K562 (cell line): ENCODE measurements around the gene GALNT13. TPM values are rescaled to one million over a fixed set of nuclear protein-coding genes. Genes with fewer than 3 reads are reported as not detected.

Source experiments
- ATAC-seq: fragments of 200-7000 bp; cut with Tn5 transposase; 3 replicates; pipeline ENCODE4 v1.9.1; 2020; ENCODE audit warnings: moderate library complexity
- BruUV-seq: library from RNA; stranded (reverse); fragments of 400-500 nt; replicated peaks from 2 replicates; lab custom pipeline; 2021; lab: Mats Ljungman, UMichigan
- CTCF ChIA-PET: fragments of 300-600 bp; formaldehyde crosslinking; extraction: SDS; loops from one replicate; lab custom pipeline; 2021; ENCODE audit warnings: low intra/inter-chr PET ratio; lab: Yijun Ruan, JAX
- POLR2A ChIA-PET: fragments of 300-600, 350-650 bp; sonication (Branson Sonifier 250); formaldehyde crosslinking; extraction: SDS; loops from one replicate; lab custom pipeline; 2021; ENCODE audit warnings: antibody characterized with exemption, inconsistent platforms; lab: Yijun Ruan, JAX
- DNase-seq, 4 experiments: peaks; one replicate each; pipeline versions ENCODE4 v3.0.0 to v3.0.0-alpha.2; 2011 to 2018; ENCODE audit warnings: low spot score in 3 of 4, mixed read lengths in 3 of 4; ENCODE audit errors: extremely low read depth in 1 of 4
- FAIRE-seq: peaks from 2 replicates; lab custom pipeline; 2011; peaks lifted over from hg19 to GRCh38; lab: Jason Lieb, UNC
- H2AFZ ChIP-seq: 2 replicates; pipeline ENCODE4 v1.6.0; 2011; ENCODE audit warnings: low read depth, low read length, control low read depth, inconsistent platforms
- H3K27ac ChIP-seq: fragments of 200-600 bp; 3 replicates; pipeline ENCODE4 v1.8.0; 2011; ENCODE audit warnings: low read depth, mild to moderate bottlenecking, control low read depth, inconsistent platforms, low read length, moderate library complexity, mixed read lengths; ENCODE audit errors: extremely low read depth
- H3K27me3 ChIP-seq, 2 experiments: fragments of 300-600 bp in 1 of 2; 2 replicates in 1 of 2; 3 replicates in 1 of 2; pipeline versions ENCODE4 v1.6.0 to v1.8.0; 2011; ENCODE audit warnings: inconsistent platforms in 2 of 2, low read length in 2 of 2, mild to moderate bottlenecking in 1 of 2, mixed read lengths in 1 of 2, moderate library complexity in 1 of 2; ENCODE audit not compliant: control insufficient read depth in 2 of 2, insufficient read depth in 2 of 2
- H3K36me3 ChIP-seq: fragments of 300-600 bp; 3 replicates; pipeline ENCODE4 v1.8.0; 2011; ENCODE audit warnings: mild to moderate bottlenecking, low read length, inconsistent platforms; ENCODE audit not compliant: control insufficient read depth, insufficient read depth
- H3K4me1 ChIP-seq, 2 experiments: fragments of 200-600 bp in 1 of 2; replicated peaks in 1 of 2; 2 replicates in 1 of 2; 3 replicates in 1 of 2; pipeline versions ENCODE4 v1.5.1 to v1.8.0; 2011; ENCODE audit warnings: inconsistent platforms in 2 of 2, low read length in 2 of 2, mild to moderate bottlenecking in 1 of 2, mixed read lengths in 1 of 2, moderate library complexity in 1 of 2; ENCODE audit not compliant: control insufficient read depth in 2 of 2, insufficient read depth in 2 of 2
- H3K4me2 ChIP-seq: 2 replicates; pipeline ENCODE4 v1.6.1; 2011; ENCODE audit warnings: low read length, control low read depth, inconsistent platforms, mixed read lengths; ENCODE audit not compliant: insufficient read depth
- H3K4me3 ChIP-seq: fragments of 200-600 bp; sonication (generic), shearing (Covaris generic); 2 replicates; pipeline ENCODE4 v1.5.1; 2016; ENCODE audit warnings: control low read depth, inconsistent platforms
- H3K79me2 ChIP-seq: fragments of 200-600 bp; 3 replicates; pipeline ENCODE4 v1.8.0; 2011; ENCODE audit warnings: low read length, inconsistent platforms; ENCODE audit not compliant: control insufficient read depth, insufficient read depth
- H3K9ac ChIP-seq, 2 experiments: 2 replicates each; pipeline versions ENCODE4 v1.6.0 to v1.6.1; 2011; ENCODE audit warnings: low read depth in 2 of 2, low read length in 2 of 2, control low read depth in 1 of 2, inconsistent platforms in 1 of 2, mild to moderate bottlenecking in 1 of 2, mixed read lengths in 1 of 2; ENCODE audit not compliant: insufficient read depth in 1 of 2
- H3K9me1 ChIP-seq: one replicate; pipeline ENCODE4 v1.6.0; 2011; ENCODE audit warnings: inconsistent platforms, mild to moderate bottlenecking, low read length, moderate library complexity; ENCODE audit not compliant: control insufficient read depth, insufficient read depth
- H3K9me3 ChIP-seq: replicated peaks from 2 replicates; pipeline ENCODE4 v1.5.1; 2011; ENCODE audit warnings: low read depth, low read length, inconsistent platforms; ENCODE audit not compliant: control insufficient read depth, insufficient read depth
- H4K20me1 ChIP-seq: replicated peaks from 2 replicates; pipeline ENCODE4 v1.6.1; 2011; ENCODE audit warnings: low read length, inconsistent platforms, mixed read lengths; ENCODE audit not compliant: control insufficient read depth, insufficient read depth
- DIDO1 ChIP-seq: fragments of 450-650 bp; IDR thresholded peaks from 2 replicates; pipeline ENCODE4 v1.6.1; 2016; ENCODE audit warnings: low read depth, missing biosample characterization, missing genetic modification characterization
- HBP1 ChIP-seq: fragments of 450-650 bp; formaldehyde crosslinking; IDR thresholded peaks from 2 replicates; pipeline ENCODE4 v1.4.0; 2022; ENCODE audit warnings: missing genetic modification characterization
- HIVEP1 ChIP-seq: fragments of 250-450 bp; sonication (Bioruptor Pico); IDR thresholded peaks from 2 replicates; pipeline ENCODE4 v1.4.0; 2020; ENCODE audit warnings: mild to moderate bottlenecking
- WGBS: fragments of 100-300 bp; shearing (Covaris generic); methylation state at CpG from one replicate; pipeline ENCODE4 v1.1.6; 2016; ENCODE audit warnings: low coverage, mixed read lengths; ENCODE audit not compliant: insufficient coverage; ENCODE audit errors: missing lambda C conversion rate; 5-methylcytosine and 5-hydroxymethylcytosine counted together
- in situ Hi-C: fragments of 300-500 bp; cut with MboI; formaldehyde crosslinking; loops from 4 replicates; pipeline ENCODE4 v1.15.0; 2018; ENCODE audit warnings: inconsistent platforms, mixed read lengths
- intact Hi-C: fragments of 100-400 bp; cut with micrococcal nuclease; formaldehyde crosslinking; loops from 2 replicates; pipeline ENCODE4 v1.14.2; 2022
- polyA plus RNA-seq, 8 experiments: library from polyadenylated mRNA; depleted of rRNA in 4 of 8; stranded (reverse) in 5 of 8; unstranded in 3 of 8; fragments of >200 nt; fragmentation: Nextera tagmentation in 2 of 8; fragmentation: Illumina TruSeq in 1 of 8; extraction: Ambion mirVana in 2 of 8; extraction: Trizol in 1 of 8; gene quantifications; 2 replicates each; pipeline versions ENCODE4 v1.2.1 to v1.2.3, GENCODE V29; 2011 to 2014; ENCODE audit warnings: inconsistent platforms in 1 of 8, missing spikeins in 1 of 8
- total RNA-seq, 7 experiments: library from RNA; depleted of rRNA in 6 of 7; stranded (reverse); fragments of >200 nt in 6 of 7; fragmentation: Illumina TruSeq in 2 of 7; extraction: Trizol in 2 of 7; gene quantifications; 2 replicates each; pipeline versions ENCODE4 v1.2.1 to v1.2.3, GENCODE V29; 2011 to 2021; ENCODE audit warnings: low replicate concordance in 1 of 7
- TF ChIP-seq, protein P1 (sequence below): fragments of 250-450 bp; sonication (Bioruptor Pico); IDR thresholded peaks from 2 replicates; pipeline ENCODE4 v1.8.0; 2021; ENCODE audit warnings: borderline replicate concordance, mild to moderate bottlenecking, moderate library complexity; ENCODE audit not compliant: poor library complexity, severe bottlenecking

GALNT13 gene
- total and polyA plus RNA-seq, 9 of the 15 experiments (the other 6 are each of a cell fraction or from before 2014, with no cell fraction given): not detected

DNA sequence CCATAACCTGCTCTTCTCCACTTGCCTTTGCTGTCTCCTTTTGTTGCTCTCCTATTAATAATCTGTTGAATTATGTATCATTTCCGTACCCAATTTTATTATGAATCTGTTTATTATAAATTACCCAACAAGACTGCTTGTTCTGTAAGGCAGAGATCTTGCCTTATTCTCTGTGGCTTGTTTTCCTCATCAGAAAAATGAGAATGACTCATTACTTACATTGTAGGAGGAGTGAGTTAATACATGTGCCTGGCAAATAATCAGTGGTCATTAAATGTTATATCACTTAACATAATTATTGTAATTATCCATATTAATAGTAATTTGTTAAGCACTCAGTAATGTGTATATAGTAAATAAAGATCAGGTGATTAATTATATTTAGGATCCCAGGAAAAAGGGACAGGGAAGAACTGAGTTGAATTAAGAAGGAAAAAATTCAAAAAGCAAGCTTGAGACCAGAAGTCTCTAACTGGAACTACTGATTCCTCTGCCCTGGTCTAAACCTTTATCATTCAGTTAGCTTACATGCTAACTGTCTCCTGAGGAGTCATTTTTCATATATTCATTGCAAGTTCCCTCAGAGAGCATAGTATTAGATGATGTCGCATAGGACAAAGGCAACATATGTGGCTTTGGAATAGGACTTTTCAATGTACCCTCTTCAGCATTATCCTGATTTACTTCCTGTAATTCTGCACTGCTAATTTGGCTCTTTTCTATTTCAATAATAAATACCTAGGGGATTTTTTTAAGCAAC, 335.7 kb downstream of the GALNT13 start:
- no peaks in the 10 kb centered on the region for H3K9me3 ChIP-seq
- H3K9ac ChIP-seq: no peak overlapping the region
- WGBS: 4% methylated on average over 2 of the region's 2 CpGs
- no peaks in the 10 kb centered on the region for H3K79me2 ChIP-seq
- H3K27me3 ChIP-seq: no peaks in the 10 kb centered on the region
- no peak overlapping the region for H3K27ac ChIP-seq
- intact Hi-C loops: no loop called here
- H3K36me3 ChIP-seq: no peaks in the 10 kb centered on the region
- FAIRE-seq: no peak
- H2AFZ ChIP-seq: no peak overlapping the region
- no TSS peak for BruUV-seq
- no peak for DNase-seq
- no peaks in the 10 kb centered on the region for H3K4me1 ChIP-seq
- no peaks in the 10 kb centered on the region for H3K9me1 ChIP-seq
- TF ChIP-seq HBP1 (no peak), HIVEP1 (no peak), DIDO1 (no peak)
- TF ChIP-seq, protein P1, sequence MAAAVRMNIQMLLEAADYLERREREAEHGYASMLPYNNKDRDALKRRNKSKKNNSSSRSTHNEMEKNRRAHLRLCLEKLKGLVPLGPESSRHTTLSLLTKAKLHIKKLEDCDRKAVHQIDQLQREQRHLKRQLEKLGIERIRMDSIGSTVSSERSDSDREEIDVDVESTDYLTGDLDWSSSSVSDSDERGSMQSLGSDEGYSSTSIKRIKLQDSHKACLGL (CRISPR knock-in tag): no peak
- ATAC-seq: no peak
- H3K4me3 ChIP-seq: no peak overlapping the region
- POLR2A ChIA-PET: no interaction called here
- no peaks in the 10 kb centered on the region for H4K20me1 ChIP-seq
- in situ Hi-C loops: no loop called here
- H3K4me2 ChIP-seq: no peak overlapping the region
- CTCF ChIA-PET: no interaction called here
